Activated CD4-positive, alpha-beta T cell treated with anti-CD3 and anti-CD28 coated beads, Interleukin-2, amount 10 ng/mL, durations not matched to agents 7 days and 5 days (primary cell): ENCODE measurements around the gene OR5M8. TPM values are rescaled to one million over a fixed set of nuclear protein-coding genes. Genes with fewer than 3 reads are reported as not detected.
A peak's percentile ranks its signal among the peaks of the same experiment; 100 is the strongest.

Experiments
- CTCF ChIA-PET: fragments of 350-600 bp; sonication (Branson Sonifier 250); formaldehyde crosslinking; loops from one replicate; lab custom pipeline; 2021; ENCODE audit warnings: antibody characterized with exemption; lab: Charles Lee
- POLR2A ChIA-PET: fragments of 350-600 bp; sonication (Branson Sonifier 250); formaldehyde crosslinking; loops from one replicate; lab custom pipeline; 2021; ENCODE audit warnings: antibody characterized with exemption; lab: Charles Lee
- DNase-seq: peaks from one replicate; pipeline ENCODE4 v3.0.0-alpha.2; 2020
- H3K27ac Mint-ChIP-seq: one replicate; pipeline ENCODE4 v1.8.0; 2021; ENCODE audit warnings: mild to moderate bottlenecking, moderate library complexity, mixed read lengths
- H3K27me3 Mint-ChIP-seq: one replicate; pipeline ENCODE4 v1.8.0; 2021; ENCODE audit warnings: mixed read lengths
- H3K36me3 Mint-ChIP-seq: one replicate; pipeline ENCODE4 v1.8.0; 2021; ENCODE audit warnings: low read depth, mixed read lengths
- H3K4me1 Mint-ChIP-seq: one replicate; pipeline ENCODE4 v1.8.0; 2021; ENCODE audit warnings: mixed read lengths
- H3K4me3 Mint-ChIP-seq: one replicate; pipeline ENCODE4 v1.8.0; 2021; ENCODE audit warnings: mild to moderate bottlenecking, moderate library complexity, mixed read lengths
- H3K9me3 Mint-ChIP-seq: one replicate; pipeline ENCODE4 v1.8.0; 2021; ENCODE audit warnings: mixed read lengths
- total RNA-seq, 2 experiments: library from RNA; stranded (reverse); gene quantifications; one replicate each; pipeline ENCODE4 v1.2.3, GENCODE V29; 2021

OR5M8 gene
- total RNA-seq, result not detected

GRCh38 chr11:56491270-56491669, at the start of gene OR5M8:
OR5M8 (minus strand) TSS chr11:56491370; CDS start chr11:56491370, 0 bp downstream.
- Mint-ChIP-seq H3K36me3 (no peaks in the 10 kb centered on the region), H3K4me1 (no peaks in the 10 kb centered on the region)

GRCh38 chr11:56533054-56533740, 42.0 kb upstream of the OR5M8 start:
- H3K4me1 Mint-ChIP-seq, result no peaks in the 10 kb centered on the region
- CTCF ChIA-PET, result no interaction called here
- no peak overlapping the region for H3K4me3 Mint-ChIP-seq

More at GRCh38 chr11:56491270-56491669, at the start of gene OR5M8:
- Mint-ChIP-seq H3K27ac (no peak within 1 kb of the TSS), H3K4me3 (no peak within 1 kb of the TSS), H3K27me3 (no peaks in the 10 kb centered on the region), H3K9me3 (peaks cover 11% of the 10 kb centered on the region)
- DNase-seq, result no peak
- ChIA-PET POLR2A (no interaction called here), CTCF (no interaction called here)

GRCh38 chr11:56531856-56532255, 40.7 kb upstream of the OR5M8 start:
- CTCF ChIA-PET, result no interaction called here

More at GRCh38 chr11:56533054-56533740, 42.0 kb upstream of the OR5M8 start:
- Mint-ChIP-seq H3K27me3 (no peaks in the 10 kb centered on the region), H3K36me3 (no peaks in the 10 kb centered on the region), H3K9me3 (peaks cover 3% of the 10 kb centered on the region), H3K27ac (no peak overlapping the region)
- POLR2A ChIA-PET, result no interaction called here
- DNase-seq, result no peak

GRCh38 chr11:56522008-56522407, 30.8 kb upstream of the OR5M8 start:
- POLR2A ChIA-PET, result no interaction called here
- CTCF ChIA-PET, result no interaction called here
- DNase-seq, result no peak
- H3K27ac Mint-ChIP-seq, result peak overlapping the region; percentile 34
- H3K4me3 Mint-ChIP-seq, result no peak overlapping the region
- peaks cover 6% of the 10 kb centered on the region for H3K9me3 Mint-ChIP-seq
- no peaks in the 10 kb centered on the region for H3K27me3 Mint-ChIP-seq
- H3K36me3 Mint-ChIP-seq, result no peaks in the 10 kb centered on the region
- H3K4me1 Mint-ChIP-seq, result no peaks in the 10 kb centered on the region

More at GRCh38 chr11:56531856-56532255, 40.7 kb upstream of the OR5M8 start:
- POLR2A ChIA-PET, result no interaction called here
- no peak for DNase-seq
- Mint-ChIP-seq H3K27ac (no peak overlapping the region), H3K9me3 (peaks cover 3% of the 10 kb centered on the region), H3K36me3 (no peaks in the 10 kb centered on the region), H3K4me1 (no peaks in the 10 kb centered on the region), H3K4me3 (no peak overlapping the region), H3K27me3 (no peaks in the 10 kb centered on the region)

- no peak overlapping the region for H3K4me3 Mint-ChIP-seq
- H3K9me3 Mint-ChIP-seq, result peaks cover 2% of the 10 kb centered on the region
- CTCF ChIA-PET, result no interaction called here
- POLR2A ChIA-PET, result no interaction called here
- DNase-seq, result no peak
- no peaks in the 10 kb centered on the region for H3K27me3 Mint-ChIP-seq
- H3K36me3 Mint-ChIP-seq, result no peaks in the 10 kb centered on the region
- no peaks in the 10 kb centered on the region for H3K4me1 Mint-ChIP-seq
- no peak overlapping the region for H3K27ac Mint-ChIP-seq
Observed at GRCh38 chr11:56513280-56513679, 22.1 kb upstream of the OR5M8 start.

GRCh38 chr11:56509439-56509838, 18.3 kb upstream of the OR5M8 start:
- ChIA-PET CTCF (no interaction called here), POLR2A (no interaction called here)
- Mint-ChIP-seq H3K9me3 (peaks cover 2% of the 10 kb centered on the region), H3K4me1 (no peaks in the 10 kb centered on the region), H3K4me3 (no peak overlapping the region), H3K36me3 (no peaks in the 10 kb centered on the region), H3K27me3 (no peaks in the 10 kb centered on the region), H3K27ac (no peak overlapping the region)
- DNase-seq, result no peak

- H3K27me3 Mint-ChIP-seq, result no peaks in the 10 kb centered on the region
- ChIA-PET CTCF (no interaction called here), POLR2A (no interaction called here)
- H3K27ac Mint-ChIP-seq, result no peak overlapping the region
- no peaks in the 10 kb centered on the region for H3K36me3 Mint-ChIP-seq
- H3K4me3 Mint-ChIP-seq, result no peak overlapping the region
- peaks cover 7% of the 10 kb centered on the region for H3K9me3 Mint-ChIP-seq
- H3K4me1 Mint-ChIP-seq, result no peaks in the 10 kb centered on the region
- no peak for DNase-seq
Observed at GRCh38 chr11:56497010-56497409, 5.8 kb upstream of the OR5M8 start.

GRCh38 chr11:56495117-56495516, 3.9 kb upstream of the OR5M8 start:
- Mint-ChIP-seq H3K36me3 (no peaks in the 10 kb centered on the region), H3K27me3 (no peaks in the 10 kb centered on the region), H3K4me3 (no peak overlapping the region), H3K9me3 (peaks cover 11% of the 10 kb centered on the region), H3K4me1 (no peaks in the 10 kb centered on the region), H3K27ac (no peak overlapping the region)
- DNase-seq, result no peak
- ChIA-PET POLR2A (no interaction called here), CTCF (no interaction called here)

GRCh38 chr11:56486801-56487200, 4.4 kb downstream of the OR5M8 start:
- Mint-ChIP-seq H3K36me3 (no peaks in the 10 kb centered on the region), H3K4me3 (no peak overlapping the region), H3K27me3 (no peaks in the 10 kb centered on the region), H3K9me3 (peaks cover 6% of the 10 kb centered on the region), H3K4me1 (no peaks in the 10 kb centered on the region), H3K27ac (no peak overlapping the region)
- ChIA-PET POLR2A (no interaction called here), CTCF (no interaction called here)
- no peak for DNase-seq

- Mint-ChIP-seq H3K27me3 (no peaks in the 10 kb centered on the region), H3K4me3 (no peak overlapping the region), H3K4me1 (no peaks in the 10 kb centered on the region), H3K36me3 (no peaks in the 10 kb centered on the region), H3K27ac (no peak overlapping the region), H3K9me3 (peaks cover 8% of the 10 kb centered on the region)
- DNase-seq, result no peak
- ChIA-PET CTCF (no interaction called here), POLR2A (no interaction called here)
Observed at GRCh38 chr11:56474729-56475235, 16.4 kb downstream of the OR5M8 start.

- DNase-seq, result no peak
- no peak within 1 kb of the TSS for H3K27ac Mint-ChIP-seq
- no peak within 1 kb of the TSS for H3K4me3 Mint-ChIP-seq
- no peaks in the 10 kb centered on the region for H3K27me3 Mint-ChIP-seq
- POLR2A ChIA-PET, result no interaction called here
- H3K4me1 Mint-ChIP-seq, result no peaks in the 10 kb centered on the region
- no peaks in the 10 kb centered on the region for H3K36me3 Mint-ChIP-seq
- CTCF ChIA-PET, result no interaction called here
- H3K9me3 Mint-ChIP-seq, result peaks cover 2% of the 10 kb centered on the region
Observed at GRCh38 chr11:56473252-56473651, 17.9 kb downstream of the OR5M8 start, which contains the start of gene OR5M3. OR5M3 (minus strand) TSS chr11:56473352; CDS start chr11:56470497, 2,855 bp downstream.

- no peaks in the 10 kb centered on the region for H3K27me3 Mint-ChIP-seq
- H3K36me3 Mint-ChIP-seq, result no peaks in the 10 kb centered on the region
- no peak overlapping the region for H3K4me3 Mint-ChIP-seq
- H3K9me3 Mint-ChIP-seq, result peaks cover 6% of the 10 kb centered on the region
- H3K4me1 Mint-ChIP-seq, result no peaks in the 10 kb centered on the region
- POLR2A ChIA-PET, result no interaction called here
- CTCF ChIA-PET, result no interaction called here
- no peak overlapping the region for H3K27ac Mint-ChIP-seq
- DNase-seq, result no peak
Observed at GRCh38 chr11:56457076-56457475, 34.1 kb downstream of the OR5M8 start.

- peaks cover 13% of the 10 kb centered on the region for H3K9me3 Mint-ChIP-seq
- no peaks in the 10 kb centered on the region for H3K27me3 Mint-ChIP-seq
- DNase-seq, result no peak
- CTCF ChIA-PET, result no interaction called here
- H3K4me1 Mint-ChIP-seq, result no peaks in the 10 kb centered on the region
- POLR2A ChIA-PET, result no interaction called here
- H3K4me3 Mint-ChIP-seq, result no peak overlapping the region
- H3K27ac Mint-ChIP-seq, result no peak overlapping the region
- no peaks in the 10 kb centered on the region for H3K36me3 Mint-ChIP-seq
Observed at GRCh38 chr11:56453521-56453920, 37.6 kb downstream of the OR5M8 start.
